ACC112 (cell line): Measurements from ENCODE around the gene PLA2G4B.

Source experiments
- H2AFZ ChIP-seq: fragments of 200-600 bp; sonication (generic); one replicate; pipeline ENCODE4 v1.6.0; 2017; ENCODE audit warnings: antibody characterized with exemption, low read length; ENCODE audit not compliant: unreplicated experiment
- H3K27ac ChIP-seq: fragments of 200-600 bp; sonication (generic); 2 replicates; pipeline ENCODE4 v1.5.1; 2014; ENCODE audit warnings: low read depth, mild to moderate bottlenecking, antibody characterized with exemption, low read length, moderate library complexity
- H3K27me3 ChIP-seq: fragments of 200-600 bp; sonication (generic); 2 replicates; pipeline ENCODE4 v1.6.1; 2014; ENCODE audit warnings: mild to moderate bottlenecking, antibody characterized with exemption, low read length, moderate library complexity, mixed read lengths; ENCODE audit not compliant: insufficient read depth
- H3K36me3 ChIP-seq: fragments of 200-600 bp; sonication (generic); 2 replicates; pipeline ENCODE4 v1.6.1; 2016; ENCODE audit warnings: mild to moderate bottlenecking, antibody characterized with exemption, low read length, moderate library complexity, mixed read lengths; ENCODE audit not compliant: insufficient read depth
- H3K4me1 ChIP-seq: fragments of 200-600 bp; sonication (generic); one replicate; pipeline ENCODE4 v1.6.1; 2016; ENCODE audit warnings: low read length, mixed read lengths; ENCODE audit not compliant: insufficient read depth, unreplicated experiment, control insufficient read depth
- H3K4me3 ChIP-seq: fragments of 200-600 bp; sonication (generic); 2 replicates; pipeline ENCODE4 v1.5.1; 2014; ENCODE audit warnings: mild to moderate bottlenecking, low read depth, low read length
- H3K79me2 ChIP-seq: fragments of 200-600 bp; sonication (generic); one replicate; pipeline ENCODE4 v1.6.0; 2016; ENCODE audit warnings: low read length; ENCODE audit not compliant: control insufficient read depth, unreplicated experiment, insufficient read depth

The PLA2G4B gene

DNA sequence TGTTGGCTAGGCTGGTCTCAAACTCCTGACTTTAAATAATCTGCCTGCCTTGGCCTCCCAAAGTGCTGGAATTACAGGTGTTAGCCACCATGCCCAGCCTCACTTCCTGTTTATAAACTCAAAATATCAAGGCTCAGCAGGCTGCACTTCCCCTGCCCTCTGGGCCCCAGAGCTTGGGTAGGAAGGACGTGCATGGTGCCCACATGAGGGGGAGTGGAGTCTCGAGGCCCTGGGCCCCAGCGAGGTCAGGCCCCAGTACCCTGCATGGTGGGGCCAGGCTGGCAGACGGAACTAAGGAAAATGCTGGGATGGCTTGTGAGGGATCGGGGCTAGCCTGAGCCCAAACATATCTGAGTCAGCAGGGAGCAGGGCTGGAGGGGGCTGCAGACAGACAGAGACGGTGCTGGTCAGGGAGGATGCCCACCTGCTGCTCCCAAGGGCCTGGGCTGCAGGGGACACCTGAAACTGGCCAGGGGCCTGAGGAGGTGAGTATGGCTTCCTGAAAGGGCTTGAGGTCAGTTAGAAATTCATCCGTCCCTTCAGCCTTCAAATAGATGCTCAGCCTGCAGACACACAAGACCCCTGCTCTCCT lies 50.1 kb downstream of the PLA2G4B start:
- no peak overlapping the region for H2AFZ ChIP-seq
- no peaks in the 10 kb centered on the region for H3K79me2 ChIP-seq
- H3K4me3 ChIP-seq: no peak overlapping the region
- no peak overlapping the region for H3K27ac ChIP-seq
- H3K4me1 ChIP-seq: peaks cover under 1% of the 10 kb centered on the region
- no peaks in the 10 kb centered on the region for H3K27me3 ChIP-seq
- H3K36me3 ChIP-seq: no peaks in the 10 kb centered on the region

- Histone ChIP-seq H3K4me1 (peaks cover 15% of the 10 kb centered on the region), H3K27me3 (no peaks in the 10 kb centered on the region), H3K79me2 (no peaks in the 10 kb centered on the region), H2AFZ (no peak overlapping the region), H3K4me3 (no peak overlapping the region), H3K27ac (no peak overlapping the region), H3K36me3 (no peaks in the 10 kb centered on the region)
Measured at GRCh38 chr15:41890050-41890690, 51.5 kb downstream of the PLA2G4B start.

DNA sequence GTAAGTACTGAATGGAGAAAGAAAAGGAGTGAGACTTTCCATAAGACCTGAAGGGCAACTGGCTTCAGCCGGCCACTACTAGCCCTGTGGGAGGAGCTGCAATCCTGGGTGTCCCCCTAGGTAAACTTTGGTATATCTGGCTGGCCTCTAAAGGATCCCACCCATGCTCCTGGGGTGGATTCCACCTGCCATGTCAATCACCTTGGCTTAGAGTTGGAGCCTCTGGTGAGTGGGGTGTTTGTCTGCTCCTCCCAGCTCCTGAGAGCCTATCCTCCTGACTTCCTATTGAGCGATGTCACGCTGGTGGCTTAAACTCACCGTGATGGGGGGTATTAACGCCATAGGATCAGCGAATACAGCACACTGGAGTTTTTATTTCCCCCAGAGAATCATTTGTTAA lies 52.6 kb downstream of the PLA2G4B start:
- Histone ChIP-seq H3K4me1 (peaks cover 16% of the 10 kb centered on the region), H3K4me3 (no peak overlapping the region), H3K79me2 (no peaks in the 10 kb centered on the region), H3K27ac (no peak overlapping the region), H3K36me3 (no peaks in the 10 kb centered on the region), H2AFZ (no peak overlapping the region), H3K27me3 (no peaks in the 10 kb centered on the region)

- H3K4me1 ChIP-seq: peaks cover 16% of the 10 kb centered on the region
- no peak overlapping the region for H3K27ac ChIP-seq
- no peak overlapping the region for H2AFZ ChIP-seq
- no peaks in the 10 kb centered on the region for H3K27me3 ChIP-seq
- H3K79me2 ChIP-seq: no peaks in the 10 kb centered on the region
- H3K4me3 ChIP-seq: no peak overlapping the region
- H3K36me3 ChIP-seq: no peaks in the 10 kb centered on the region
Measured at GRCh38 chr15:41891946-41892345, 53.3 kb downstream of the PLA2G4B start.

- no peaks in the 10 kb centered on the region for H3K36me3 ChIP-seq
- H3K27me3 ChIP-seq: no peaks in the 10 kb centered on the region
- no peaks in the 10 kb centered on the region for H3K79me2 ChIP-seq
- H3K27ac ChIP-seq: no peak overlapping the region
- peaks cover 16% of the 10 kb centered on the region for H3K4me1 ChIP-seq
- H2AFZ ChIP-seq: no peak overlapping the region
- H3K4me3 ChIP-seq: no peak overlapping the region
Measured at GRCh38 chr15:41892621-41893421, 54.2 kb downstream of the PLA2G4B start.

GRCh38 chr15:41893422-41894250 lies 55.0 kb downstream of the PLA2G4B start, which contains the start of gene SPTBN5:
Gene SPTBN5 (minus strand): TSS chr15:41894053. CDS start chr15:41893497, 556 bp downstream.
- H3K4me1 ChIP-seq: peaks cover 16% of the 10 kb centered on the region
- H3K79me2 ChIP-seq: no peaks in the 10 kb centered on the region
- no peaks in the 10 kb centered on the region for H3K36me3 ChIP-seq
- no peaks in the 10 kb centered on the region for H3K27me3 ChIP-seq
- no peak within 1 kb of the TSS for H2AFZ ChIP-seq
- no peak within 1 kb of the TSS for H3K4me3 ChIP-seq
- H3K27ac ChIP-seq: no peak within 1 kb of the TSS

- H3K79me2 ChIP-seq: no peaks in the 10 kb centered on the region
- H3K4me3 ChIP-seq: no peak overlapping the region
- H2AFZ ChIP-seq: no peak overlapping the region
- H3K27ac ChIP-seq: no peak overlapping the region
- H3K36me3 ChIP-seq: 0 out of 2 replicates have a peak, but pooled peaks cover 3% of the 10 kb centered on the region
- peaks cover 16% of the 10 kb centered on the region for H3K4me1 ChIP-seq
- H3K27me3 ChIP-seq: no peaks in the 10 kb centered on the region
Measured at GRCh38 chr15:41894251-41894790, 55.7 kb downstream of the PLA2G4B start.

DNA sequence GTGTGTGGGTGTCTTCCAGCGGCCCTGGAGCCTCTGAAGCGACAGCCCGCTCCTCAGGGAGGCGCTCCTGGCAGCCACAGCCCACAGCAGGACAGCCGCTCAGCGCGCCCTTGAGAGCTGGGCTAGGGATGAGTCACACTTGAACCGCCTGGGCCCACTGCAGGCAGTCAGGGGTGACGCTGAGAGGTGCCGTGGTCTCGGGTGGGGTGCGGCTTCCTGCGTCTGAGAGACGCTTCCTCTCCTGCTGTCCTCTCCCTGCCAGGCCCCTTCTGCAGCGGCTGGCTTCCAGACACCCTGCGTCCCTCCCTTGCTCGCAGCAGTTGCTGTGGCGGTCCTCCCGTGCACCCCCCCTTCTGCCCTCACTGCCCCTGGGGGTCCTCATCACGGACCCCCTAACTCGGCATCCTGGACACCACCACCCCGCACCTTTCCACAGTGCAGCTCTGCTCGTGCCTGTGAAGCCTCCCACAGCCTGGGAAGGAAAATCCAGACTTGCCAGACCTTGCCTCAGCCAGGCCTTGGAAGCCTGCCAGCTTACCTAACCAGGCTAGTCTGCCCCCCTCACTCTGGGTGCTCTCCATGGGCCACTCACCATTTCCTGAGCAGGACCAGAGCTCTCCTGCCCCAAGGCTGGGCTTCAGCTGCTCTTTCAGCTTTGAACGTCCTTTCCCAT lies 56.3 kb downstream of the PLA2G4B start:
- no peaks in the 10 kb centered on the region for H3K27me3 ChIP-seq
- peaks cover 16% of the 10 kb centered on the region for H3K4me1 ChIP-seq
- no peak overlapping the region for H3K27ac ChIP-seq
- 0 out of 2 replicates have a peak, but pooled peaks cover 3% of the 10 kb centered on the region for H3K36me3 ChIP-seq
- no peak overlapping the region for H3K4me3 ChIP-seq
- H2AFZ ChIP-seq: no peak overlapping the region
- no peaks in the 10 kb centered on the region for H3K79me2 ChIP-seq

GRCh38 chr15:41895491-41895890 lies 56.8 kb downstream of the PLA2G4B start:
- H3K36me3 ChIP-seq: 0 out of 2 replicates have a peak, but pooled peaks cover 3% of the 10 kb centered on the region
- H3K4me1 ChIP-seq: peaks cover 16% of the 10 kb centered on the region
- no peak overlapping the region for H3K27ac ChIP-seq
- H3K79me2 ChIP-seq: no peaks in the 10 kb centered on the region
- no peak overlapping the region for H3K4me3 ChIP-seq
- no peaks in the 10 kb centered on the region for H3K27me3 ChIP-seq
- H2AFZ ChIP-seq: no peak overlapping the region
